ENCODE measurements around the gene CFAP90.

The CFAP90 gene

DNA sequence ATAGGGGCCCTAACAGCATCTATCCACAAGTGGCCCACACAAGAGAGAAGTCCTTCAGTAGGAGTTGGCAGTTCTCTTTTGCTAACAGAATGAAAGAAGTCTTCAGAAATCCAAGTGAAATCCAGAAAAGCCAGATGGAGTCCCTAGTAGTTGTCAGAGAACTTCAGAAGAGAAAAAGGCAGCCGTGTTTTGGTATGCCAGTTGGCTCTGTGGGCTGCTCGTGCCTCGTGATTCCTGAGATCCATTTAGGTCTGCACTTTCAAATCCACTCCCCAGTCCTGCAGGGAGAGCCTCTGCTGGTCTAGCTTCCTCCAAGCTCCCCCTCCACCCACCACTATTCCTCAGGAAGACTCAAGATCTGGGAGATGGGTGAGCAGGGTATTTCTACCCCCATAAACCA, 69.0 kb downstream of the CFAP90 start:
- in situ Hi-C loops (cut with MboI; ENCODE audit: low sequenced_read_pairs): no loop called here

All from HL-60/S4 treated with phorbol 12-myristate 13-acetate at 8.2 ng/mL for 4 days and 3 days (cell line).